ENCODE data around the gene SLC6A15.

The SLC6A15 gene

DNA sequence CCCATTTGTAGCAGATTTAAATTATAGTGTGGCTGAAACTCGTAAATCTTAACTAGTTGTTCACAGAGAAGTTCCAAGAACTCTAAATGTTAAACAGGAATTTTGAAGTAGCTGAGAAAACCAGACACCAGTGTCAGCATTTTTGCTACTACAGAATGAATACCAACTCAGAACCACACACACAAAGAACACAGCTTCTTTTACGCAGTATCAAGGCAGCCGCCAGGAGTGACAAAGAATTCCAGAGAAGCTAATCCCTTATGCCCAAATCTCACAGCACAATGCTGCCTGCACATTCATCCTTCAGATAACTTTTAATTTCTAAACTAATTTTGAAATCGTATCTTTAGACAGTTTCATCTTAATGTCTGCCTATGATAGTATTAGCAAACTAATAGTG lies 37.4 kb downstream of the SLC6A15 start:
- no peaks in the 10 kb centered on the region for H3K36me3 ChIP-seq (ENCODE audit: control insufficient read depth in 2 of 2, insufficient read depth in 2 of 2, low read length in 2 of 2)
- no peak overlapping the region for H3K4me3 ChIP-seq (ENCODE audit: low read length in 2 of 2)
- no peak overlapping the region for H3K9ac ChIP-seq (ENCODE audit: low read depth in 1 of 2, low read length in 2 of 2)
- H3K9me3 ChIP-seq (ENCODE audit: control insufficient read depth in 2 of 2, low read length in 2 of 2), result no peaks in the 10 kb centered on the region
- no peaks in the 10 kb centered on the region for H3K4me1 ChIP-seq (ENCODE audit: control insufficient read depth in 2 of 2, insufficient read depth in 2 of 2, low read length in 2 of 2)
- H3K27ac ChIP-seq (ENCODE audit: low read depth in 2 of 2, low read length in 2 of 2), result no peak overlapping the region
- no peaks in the 10 kb centered on the region for H3K27me3 ChIP-seq (ENCODE audit: control insufficient read depth in 2 of 2, insufficient read depth in 2 of 2, low read length in 2 of 2)

DNA sequence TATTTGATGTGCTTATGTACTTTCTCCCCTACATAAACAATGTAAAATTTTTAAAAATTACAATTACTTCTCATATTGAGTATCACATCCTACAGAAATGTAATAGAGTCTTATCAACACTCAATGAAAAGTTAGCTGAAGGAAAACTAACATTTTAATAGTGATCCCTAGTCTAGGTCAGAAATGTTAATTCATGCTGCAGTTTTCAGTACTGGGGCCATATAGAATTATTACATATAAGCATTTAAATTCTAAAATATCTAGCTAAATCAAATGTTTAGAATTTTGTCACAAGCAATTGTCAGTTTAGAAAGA lies 37.8 kb downstream of the SLC6A15 start:
- no peak overlapping the region for H3K9ac ChIP-seq (ENCODE audit: low read depth in 1 of 2, low read length in 2 of 2)
- H3K36me3 ChIP-seq (ENCODE audit: control insufficient read depth in 2 of 2, insufficient read depth in 2 of 2, low read length in 2 of 2), result no peaks in the 10 kb centered on the region
- no peaks in the 10 kb centered on the region for H3K4me1 ChIP-seq (ENCODE audit: control insufficient read depth in 2 of 2, insufficient read depth in 2 of 2, low read length in 2 of 2)
- H3K27me3 ChIP-seq (ENCODE audit: control insufficient read depth in 2 of 2, insufficient read depth in 2 of 2, low read length in 2 of 2), result no peaks in the 10 kb centered on the region
- H3K9me3 ChIP-seq (ENCODE audit: control insufficient read depth in 2 of 2, low read length in 2 of 2), result no peaks in the 10 kb centered on the region
- no peak overlapping the region for H3K27ac ChIP-seq (ENCODE audit: low read depth in 2 of 2, low read length in 2 of 2)
- no peak overlapping the region for H3K4me3 ChIP-seq (ENCODE audit: low read length in 2 of 2)

GRCh38 chr12:84874125-84874824 lies 38.3 kb downstream of the SLC6A15 start:
- no peaks in the 10 kb centered on the region for H3K9me3 ChIP-seq (ENCODE audit: control insufficient read depth in 2 of 2, low read length in 2 of 2)
- H3K4me3 ChIP-seq (ENCODE audit: low read length in 2 of 2), result no peak overlapping the region
- no peaks in the 10 kb centered on the region for H3K4me1 ChIP-seq (ENCODE audit: control insufficient read depth in 2 of 2, insufficient read depth in 2 of 2, low read length in 2 of 2)
- H3K36me3 ChIP-seq (ENCODE audit: control insufficient read depth in 2 of 2, insufficient read depth in 2 of 2, low read length in 2 of 2), result no peaks in the 10 kb centered on the region
- no peak overlapping the region for H3K27ac ChIP-seq (ENCODE audit: low read depth in 2 of 2, low read length in 2 of 2)
- no peaks in the 10 kb centered on the region for H3K27me3 ChIP-seq (ENCODE audit: control insufficient read depth in 2 of 2, insufficient read depth in 2 of 2, low read length in 2 of 2)
- H3K9ac ChIP-seq (ENCODE audit: low read depth in 1 of 2, low read length in 2 of 2), result no peak overlapping the region

GRCh38 chr12:84862186-84862585 lies 50.4 kb downstream of the SLC6A15 start:
- H3K27me3 ChIP-seq (ENCODE audit: control insufficient read depth in 2 of 2, insufficient read depth in 2 of 2, low read length in 2 of 2), result no peaks in the 10 kb centered on the region
- no peaks in the 10 kb centered on the region for H3K9me3 ChIP-seq (ENCODE audit: control insufficient read depth in 2 of 2, low read length in 2 of 2)
- no peak overlapping the region for H3K9ac ChIP-seq (ENCODE audit: low read depth in 1 of 2, low read length in 2 of 2)
- no peak overlapping the region for H3K27ac ChIP-seq (ENCODE audit: low read depth in 2 of 2, low read length in 2 of 2)
- H3K4me1 ChIP-seq (ENCODE audit: control insufficient read depth in 2 of 2, insufficient read depth in 2 of 2, low read length in 2 of 2), result no peaks in the 10 kb centered on the region
- H3K4me3 ChIP-seq (ENCODE audit: low read length in 2 of 2), result no peak overlapping the region
- H3K36me3 ChIP-seq (ENCODE audit: control insufficient read depth in 2 of 2, insufficient read depth in 2 of 2, low read length in 2 of 2), result no peaks in the 10 kb centered on the region

- Histone ChIP-seq H3K27ac (ENCODE audit: low read depth in 2 of 2, low read length in 2 of 2) (no peak overlapping the region), H3K4me3 (ENCODE audit: low read length in 2 of 2) (no peak overlapping the region), H3K36me3 (ENCODE audit: control insufficient read depth in 2 of 2, insufficient read depth in 2 of 2, low read length in 2 of 2) (no peaks in the 10 kb centered on the region), H3K9me3 (ENCODE audit: control insufficient read depth in 2 of 2, low read length in 2 of 2) (no peaks in the 10 kb centered on the region), H3K4me1 (ENCODE audit: control insufficient read depth in 2 of 2, insufficient read depth in 2 of 2, low read length in 2 of 2) (no peaks in the 10 kb centered on the region), H3K9ac (ENCODE audit: low read depth in 1 of 2, low read length in 2 of 2) (no peak overlapping the region), H3K27me3 (ENCODE audit: control insufficient read depth in 2 of 2, insufficient read depth in 2 of 2, low read length in 2 of 2) (no peaks in the 10 kb centered on the region)
These were observed 51.9 kb downstream of the SLC6A15 start for GRCh38 chr12:84860718-84861117.

GRCh38 chr12:84858796-84859195 lies 53.8 kb downstream of the SLC6A15 start:
- no peaks in the 10 kb centered on the region for H3K27me3 ChIP-seq (ENCODE audit: control insufficient read depth in 2 of 2, insufficient read depth in 2 of 2, low read length in 2 of 2)
- H3K4me3 ChIP-seq (ENCODE audit: low read length in 2 of 2), result no peak overlapping the region
- H3K27ac ChIP-seq (ENCODE audit: low read depth in 2 of 2, low read length in 2 of 2), result no peak overlapping the region
- H3K9me3 ChIP-seq (ENCODE audit: control insufficient read depth in 2 of 2, low read length in 2 of 2), result no peaks in the 10 kb centered on the region
- H3K9ac ChIP-seq (ENCODE audit: low read depth in 1 of 2, low read length in 2 of 2), result no peak overlapping the region
- no peaks in the 10 kb centered on the region for H3K36me3 ChIP-seq (ENCODE audit: control insufficient read depth in 2 of 2, insufficient read depth in 2 of 2, low read length in 2 of 2)
- no peaks in the 10 kb centered on the region for H3K4me1 ChIP-seq (ENCODE audit: control insufficient read depth in 2 of 2, insufficient read depth in 2 of 2, low read length in 2 of 2)

GRCh38 chr12:84857525-84858208 lies 54.9 kb downstream of the SLC6A15 start:
- Histone ChIP-seq H3K27me3 (ENCODE audit: control insufficient read depth in 2 of 2, insufficient read depth in 2 of 2, low read length in 2 of 2) (no peaks in the 10 kb centered on the region), H3K9ac (ENCODE audit: low read depth in 1 of 2, low read length in 2 of 2) (no peak overlapping the region), H3K4me1 (ENCODE audit: control insufficient read depth in 2 of 2, insufficient read depth in 2 of 2, low read length in 2 of 2) (no peaks in the 10 kb centered on the region), H3K27ac (ENCODE audit: low read depth in 2 of 2, low read length in 2 of 2) (no peak overlapping the region), H3K9me3 (ENCODE audit: control insufficient read depth in 2 of 2, low read length in 2 of 2) (no peaks in the 10 kb centered on the region), H3K4me3 (ENCODE audit: low read length in 2 of 2) (no peak overlapping the region), H3K36me3 (ENCODE audit: control insufficient read depth in 2 of 2, insufficient read depth in 2 of 2, low read length in 2 of 2) (no peaks in the 10 kb centered on the region)

- no peaks in the 10 kb centered on the region for H3K27me3 ChIP-seq (ENCODE audit: control insufficient read depth in 2 of 2, insufficient read depth in 2 of 2, low read length in 2 of 2)
- H3K4me1 ChIP-seq (ENCODE audit: control insufficient read depth in 2 of 2, insufficient read depth in 2 of 2, low read length in 2 of 2), result no peaks in the 10 kb centered on the region
- H3K9ac ChIP-seq (ENCODE audit: low read depth in 1 of 2, low read length in 2 of 2), result no peak overlapping the region
- H3K36me3 ChIP-seq (ENCODE audit: control insufficient read depth in 2 of 2, insufficient read depth in 2 of 2, low read length in 2 of 2), result no peaks in the 10 kb centered on the region
- no peaks in the 10 kb centered on the region for H3K9me3 ChIP-seq (ENCODE audit: control insufficient read depth in 2 of 2, low read length in 2 of 2)
- no peak overlapping the region for H3K4me3 ChIP-seq (ENCODE audit: low read length in 2 of 2)
- H3K27ac ChIP-seq (ENCODE audit: low read depth in 2 of 2, low read length in 2 of 2), result no peak overlapping the region
These were observed 56.3 kb downstream of the SLC6A15 start for GRCh38 chr12:84856156-84856900.

DNA sequence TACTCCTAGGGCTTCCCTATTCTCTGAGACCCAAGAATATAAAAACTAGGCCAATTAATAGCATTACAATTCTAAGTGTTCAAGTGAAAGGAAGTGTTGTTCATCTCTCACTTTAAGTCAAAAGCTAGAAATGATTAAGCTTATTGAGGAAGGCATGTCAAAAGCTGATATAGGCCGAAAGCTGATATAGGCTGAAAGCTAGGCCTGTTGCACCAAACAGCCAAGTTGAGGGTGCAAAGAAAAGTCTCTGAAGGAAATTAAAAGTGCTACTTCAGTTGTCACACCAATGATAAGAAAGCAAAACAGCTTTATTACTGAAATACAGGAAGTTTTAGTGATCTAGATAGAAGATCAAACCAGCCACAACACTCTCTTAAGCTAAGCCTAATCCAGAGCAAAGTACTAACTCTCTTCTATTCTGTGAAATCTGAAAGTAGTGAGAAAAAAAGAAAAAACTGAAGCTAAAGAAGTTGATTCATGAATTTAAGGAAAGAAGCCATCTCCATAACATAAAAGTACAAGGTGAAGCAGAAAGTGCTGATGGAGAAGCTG lies 68.9 kb downstream of the SLC6A15 start:
- no peak overlapping the region for H3K27ac ChIP-seq (ENCODE audit: low read depth in 2 of 2, low read length in 2 of 2)
- no peaks in the 10 kb centered on the region for H3K9me3 ChIP-seq (ENCODE audit: control insufficient read depth in 2 of 2, low read length in 2 of 2)
- no peak overlapping the region for H3K4me3 ChIP-seq (ENCODE audit: low read length in 2 of 2)
- no peaks in the 10 kb centered on the region for H3K36me3 ChIP-seq (ENCODE audit: control insufficient read depth in 2 of 2, insufficient read depth in 2 of 2, low read length in 2 of 2)
- H3K9ac ChIP-seq (ENCODE audit: low read depth in 1 of 2, low read length in 2 of 2), result no peak overlapping the region
- no peaks in the 10 kb centered on the region for H3K4me1 ChIP-seq (ENCODE audit: control insufficient read depth in 2 of 2, insufficient read depth in 2 of 2, low read length in 2 of 2)
- H3K27me3 ChIP-seq (ENCODE audit: control insufficient read depth in 2 of 2, insufficient read depth in 2 of 2, low read length in 2 of 2), result no peaks in the 10 kb centered on the region

DNA sequence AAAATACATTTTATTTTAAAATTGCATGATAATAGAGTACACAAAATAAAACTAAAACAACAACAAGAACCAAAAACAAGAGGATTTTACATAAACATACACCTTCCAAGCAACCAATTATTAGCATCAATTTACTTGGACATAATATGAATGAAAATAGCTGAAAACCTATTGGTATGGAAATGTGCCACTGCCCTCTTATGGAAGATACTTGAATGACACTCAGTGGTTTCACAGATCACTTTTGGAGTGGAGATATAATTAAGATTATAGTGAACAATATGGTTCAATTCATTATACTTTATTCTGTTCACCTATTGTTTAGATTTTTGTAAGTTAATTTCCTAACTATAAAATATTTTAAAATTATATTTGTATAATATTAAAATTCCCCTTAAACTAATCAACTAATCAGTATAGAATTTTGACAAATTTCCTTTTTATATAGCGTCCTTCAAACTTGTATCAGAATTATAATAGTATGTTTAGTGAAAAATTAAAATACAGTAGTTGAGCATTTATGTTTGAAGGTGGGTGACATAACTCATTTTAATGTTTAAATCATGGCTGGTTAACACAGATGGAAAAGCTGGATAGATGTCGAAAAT lies 70.1 kb downstream of the SLC6A15 start:
- H3K36me3 ChIP-seq (ENCODE audit: control insufficient read depth in 2 of 2, insufficient read depth in 2 of 2, low read length in 2 of 2), result no peaks in the 10 kb centered on the region
- H3K27ac ChIP-seq (ENCODE audit: low read depth in 2 of 2, low read length in 2 of 2), result no peak overlapping the region

More for the DNA sequence above, 70.1 kb downstream of the SLC6A15 start:
- no peaks in the 10 kb centered on the region for H3K27me3 ChIP-seq (ENCODE audit: control insufficient read depth in 2 of 2, insufficient read depth in 2 of 2, low read length in 2 of 2)
- no peaks in the 10 kb centered on the region for H3K9me3 ChIP-seq (ENCODE audit: control insufficient read depth in 2 of 2, low read length in 2 of 2)
- H3K9ac ChIP-seq (ENCODE audit: low read depth in 1 of 2, low read length in 2 of 2), result no peak overlapping the region
- no peaks in the 10 kb centered on the region for H3K4me1 ChIP-seq (ENCODE audit: control insufficient read depth in 2 of 2, insufficient read depth in 2 of 2, low read length in 2 of 2)
- H3K4me3 ChIP-seq (ENCODE audit: low read length in 2 of 2), result no peak overlapping the region

Measured in mucosa of rectum (tissue), 2 donors.